Measurements from ENCODE around the gene EXOC4. TPM values are rescaled to one million over a fixed set of nuclear protein-coding genes. Genes with fewer than 3 reads are reported as not detected.

Gene EXOC4
- total RNA-seq, 1 donor from 2014 or later: 79.6 TPM

- intact Hi-C loops (cut with micrococcal nuclease): no loop called here
Observed at GRCh38 chr7:133820584-133820983, 567.7 kb downstream of the EXOC4 start.

- intact Hi-C loops (cut with micrococcal nuclease): no loop called here
Observed at GRCh38 chr7:133821171-133821570, 568.3 kb downstream of the EXOC4 start.

GRCh38 chr7:133822001-133822641 lies 569.2 kb downstream of the EXOC4 start:
- intact Hi-C loops (cut with micrococcal nuclease): no loop called here

- intact Hi-C loops (cut with micrococcal nuclease): no loop called here
Observed at GRCh38 chr7:133822868-133823552, 570.1 kb downstream of the EXOC4 start.

GRCh38 chr7:133824132-133824531 lies 571.3 kb downstream of the EXOC4 start:
- intact Hi-C loops (cut with micrococcal nuclease): no loop called here

- intact Hi-C loops (cut with micrococcal nuclease): no loop called here
Observed at GRCh38 chr7:133827707-133828623, 575.1 kb downstream of the EXOC4 start.

- intact Hi-C loops (cut with micrococcal nuclease): no loop called here
Observed at GRCh38 chr7:133828906-133829305, 576.0 kb downstream of the EXOC4 start.

GRCh38 chr7:133829336-133829897 lies 576.5 kb downstream of the EXOC4 start:
- intact Hi-C loops (cut with micrococcal nuclease): no loop called here

GRCh38 chr7:133830081-133830480 lies 577.2 kb downstream of the EXOC4 start:
- intact Hi-C loops (cut with micrococcal nuclease): no loop called here

GRCh38 chr7:133836666-133837065 lies 583.8 kb downstream of the EXOC4 start:
- intact Hi-C loops (cut with micrococcal nuclease): no loop called here

GRCh38 chr7:133837224-133837623 lies 584.3 kb downstream of the EXOC4 start:
- intact Hi-C loops (cut with micrococcal nuclease): no loop called here

- intact Hi-C loops (cut with micrococcal nuclease): no loop called here
Observed at GRCh38 chr7:133839121-133839520, 586.2 kb downstream of the EXOC4 start.

GRCh38 chr7:133843341-133843740 lies 590.5 kb downstream of the EXOC4 start:
- intact Hi-C loops (cut with micrococcal nuclease): no loop called here

GRCh38 chr7:133845005-133845404 lies 592.1 kb downstream of the EXOC4 start:
- intact Hi-C loops (cut with micrococcal nuclease): no loop called here

GRCh38 chr7:133846203-133846945 lies 593.5 kb downstream of the EXOC4 start:
- intact Hi-C loops (cut with micrococcal nuclease): no loop called here

- intact Hi-C loops (cut with micrococcal nuclease): no loop called here
Observed at GRCh38 chr7:133850497-133851280, 597.8 kb downstream of the EXOC4 start.

- intact Hi-C loops (cut with micrococcal nuclease): no loop called here
Observed at GRCh38 chr7:133851411-133851810, 598.5 kb downstream of the EXOC4 start.

- intact Hi-C loops (cut with micrococcal nuclease): no loop called here
Observed at GRCh38 chr7:133853706-133854276, 600.9 kb downstream of the EXOC4 start.

GRCh38 chr7:133854739-133855138 lies 601.9 kb downstream of the EXOC4 start:
- intact Hi-C loops (cut with micrococcal nuclease): no loop called here
